GM23248 (cell line): ENCODE measurements around the gene DPY19L3.

Experiments
- EZH2 ChIP-seq: fragments of 200-600 bp; sonication (generic); IDR thresholded peaks from 2 replicates; pipeline ENCODE4 v1.6.1; 2018; ENCODE audit warnings: antibody characterized with exemption, mild to moderate bottlenecking; ENCODE audit not compliant: insufficient read depth, poor library complexity, severe bottlenecking
- EZH2phosphoT487 ChIP-seq: fragments of 200-600 bp; sonication (generic); IDR thresholded peaks from 2 replicates; pipeline ENCODE4 v1.6.1; 2018; ENCODE audit warnings: antibody characterized with exemption, moderate library complexity, mild to moderate bottlenecking, low read depth; ENCODE audit not compliant: insufficient read depth

DNA sequence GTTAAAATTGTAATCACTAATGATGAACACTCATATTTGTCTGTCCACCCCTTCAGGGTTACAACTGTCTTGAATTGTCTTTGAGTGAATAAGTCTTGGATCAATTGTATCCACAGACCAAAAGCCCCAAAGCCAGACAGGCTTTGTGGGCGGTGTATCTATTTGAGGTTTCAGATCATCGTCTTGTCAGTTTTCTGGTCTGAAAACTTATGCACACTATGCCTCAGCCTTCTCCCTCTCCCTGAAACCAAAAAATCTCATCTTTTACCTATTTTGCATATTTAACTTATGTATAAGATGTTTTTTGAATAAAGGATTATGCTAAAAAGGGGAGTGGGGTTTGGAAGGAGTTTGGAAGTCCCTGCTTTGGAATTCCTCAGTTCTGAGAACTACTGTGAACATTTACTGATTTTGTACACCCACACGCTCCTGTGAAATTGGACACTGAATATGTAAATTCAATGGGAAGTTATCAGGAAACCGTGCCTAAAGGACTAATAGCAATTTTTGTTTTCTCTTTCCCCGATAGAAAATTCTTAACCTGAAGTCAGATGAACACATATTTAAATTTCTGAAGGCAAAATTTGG is 52.1 kb downstream of the DPY19L3 start:
- TF ChIP-seq EZH2 (no peak), EZH2phosphoT487 (no peak)
